ENCODE data around the gene SLC49A4.

SLC49A4 gene

DNA sequence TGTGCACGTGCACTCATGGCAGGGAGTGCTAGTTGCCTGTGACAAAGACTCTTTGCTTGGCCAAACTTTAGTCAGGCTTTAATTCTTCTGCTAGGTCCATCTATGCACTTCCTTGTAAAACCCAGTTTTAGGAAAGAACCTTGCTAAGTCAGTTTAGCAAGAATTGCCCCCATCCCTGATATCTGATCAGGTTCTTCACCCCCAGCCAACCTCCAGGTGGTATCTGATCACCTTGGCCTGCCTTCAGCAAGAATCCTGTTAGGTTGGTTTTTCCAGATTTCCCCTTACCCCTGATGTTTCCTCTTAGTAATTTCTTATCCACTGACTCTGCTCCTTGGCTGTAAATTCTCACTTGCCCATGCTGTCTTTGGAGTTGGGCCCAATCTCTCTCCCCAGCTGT is 9.6 kb upstream of the SLC49A4 start:
- DNase-seq (ENCODE audit: low spot score), result no peak

DNA sequence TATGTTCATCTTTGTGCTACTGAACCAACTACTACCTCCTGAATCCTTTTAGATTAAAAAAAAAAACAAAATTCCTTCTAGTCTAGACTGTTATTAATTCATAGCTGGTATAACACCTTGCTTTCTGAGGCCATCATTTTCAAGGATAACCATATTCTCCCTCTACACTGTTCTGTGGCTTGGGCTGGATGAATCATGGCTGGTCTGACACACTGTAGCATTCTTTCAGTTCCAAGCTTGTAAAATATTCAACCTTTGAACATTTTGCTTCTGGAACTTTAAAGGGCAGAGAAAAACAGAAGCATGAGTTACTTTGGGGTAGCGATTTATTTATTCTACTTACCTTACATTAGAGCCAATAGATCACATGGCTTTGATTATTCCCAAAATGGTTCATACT is 8.8 kb upstream of the SLC49A4 start:
- DNase-seq (ENCODE audit: low spot score), result peak; percentile 71

DNA sequence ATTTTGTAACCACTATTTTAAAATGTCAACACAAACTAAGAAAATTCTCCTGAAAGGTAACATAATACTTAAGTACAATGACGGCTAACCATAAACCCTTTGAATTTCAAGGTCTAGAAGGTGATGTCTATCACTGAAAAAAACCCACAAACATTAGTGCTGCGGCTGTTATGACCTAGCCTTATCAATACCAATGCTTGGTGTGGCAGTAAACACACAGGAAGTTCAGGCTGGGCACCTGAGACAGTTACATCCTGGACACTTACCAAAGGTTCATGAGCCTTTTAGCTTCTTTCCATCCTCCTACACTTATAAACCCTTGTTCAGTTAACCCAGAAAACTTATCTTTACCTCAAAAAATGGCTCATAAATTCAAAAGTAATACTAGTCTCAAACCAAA is 7.0 kb upstream of the SLC49A4 start:
- no peak for DNase-seq (ENCODE audit: low spot score)

DNA sequence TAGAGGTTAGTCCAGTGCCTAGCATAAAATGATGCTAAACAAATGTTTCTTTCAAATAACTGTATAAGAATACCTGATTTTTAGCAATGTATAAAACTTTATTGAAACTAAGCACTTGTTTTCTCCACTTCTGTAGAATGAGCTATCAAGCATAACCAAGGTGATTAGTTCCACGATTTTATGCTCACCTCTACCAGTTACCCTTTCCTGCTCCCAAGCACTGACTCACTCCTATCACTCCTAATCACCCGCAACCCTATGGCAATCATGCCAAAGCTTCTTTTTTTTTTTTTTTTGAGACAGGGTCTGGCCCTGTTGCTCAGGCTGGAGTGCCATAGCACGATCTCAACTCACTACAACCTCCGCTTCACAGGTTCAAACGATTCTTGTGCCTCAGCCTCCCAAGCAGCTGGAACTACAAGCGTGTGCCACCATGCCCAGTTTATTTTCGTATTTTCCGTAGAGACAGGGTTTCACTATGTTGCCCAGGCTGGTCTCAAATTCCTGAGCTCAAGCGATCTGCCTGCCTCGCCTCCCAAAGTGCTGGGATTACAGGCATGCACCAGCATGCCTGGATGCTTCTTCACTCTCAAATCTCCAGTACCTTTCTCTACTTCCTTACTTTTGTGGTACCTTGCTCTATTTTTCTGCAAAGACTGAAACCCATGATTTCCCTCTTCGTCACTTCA is 5.1 kb upstream of the SLC49A4 start:
- DNase-seq (ENCODE audit: low spot score), result no peak

DNA sequence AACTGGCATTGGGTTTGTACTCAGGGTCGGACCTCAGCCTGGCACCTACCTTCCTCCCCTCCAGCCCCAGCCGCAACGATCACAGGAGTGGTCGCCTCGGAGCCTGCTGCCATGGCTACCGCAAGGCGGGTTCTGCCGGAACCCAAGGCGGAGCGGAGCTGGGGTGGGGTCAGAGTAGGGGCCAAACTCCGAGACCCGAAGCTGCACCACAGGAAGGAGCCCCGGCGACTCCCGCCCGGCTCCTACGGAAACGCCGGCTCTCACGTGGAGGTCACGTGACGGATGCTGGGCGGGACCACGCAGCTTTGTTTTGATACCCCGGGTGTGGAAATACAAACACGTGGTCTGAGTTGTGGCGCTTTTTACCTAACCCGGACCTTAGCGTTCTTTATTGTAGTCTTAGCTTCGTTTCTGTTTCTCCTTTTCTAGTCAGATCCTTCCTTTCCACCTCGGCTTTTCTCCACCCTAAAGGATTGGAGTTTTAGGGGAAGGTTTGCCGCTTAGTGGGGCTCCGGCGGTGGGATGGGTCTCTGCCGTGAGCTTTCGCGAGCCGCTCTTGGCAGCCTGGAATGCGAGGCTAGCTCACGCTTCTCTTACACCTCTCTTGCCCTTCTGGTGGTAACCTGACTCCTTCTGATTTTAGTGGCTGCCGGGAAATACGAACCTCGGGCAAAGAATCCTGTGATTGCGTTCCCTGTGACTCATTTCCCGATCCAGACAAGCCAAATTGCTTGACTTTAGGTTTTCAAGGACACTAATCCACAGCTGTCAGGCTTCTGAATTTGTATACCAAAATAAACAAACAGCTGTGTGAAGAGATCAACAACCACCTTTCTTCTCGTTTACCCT is 1.1 kb upstream of the SLC49A4 start, which contains the start of gene HSPBAP1:
HSPBAP1 (minus strand) TSS at position 264 of the 849 bp plus-strand sequence; CDS start at position 113, 151 bp downstream.
- peak; percentile 85 for DNase-seq (ENCODE audit: low spot score)

DNA sequence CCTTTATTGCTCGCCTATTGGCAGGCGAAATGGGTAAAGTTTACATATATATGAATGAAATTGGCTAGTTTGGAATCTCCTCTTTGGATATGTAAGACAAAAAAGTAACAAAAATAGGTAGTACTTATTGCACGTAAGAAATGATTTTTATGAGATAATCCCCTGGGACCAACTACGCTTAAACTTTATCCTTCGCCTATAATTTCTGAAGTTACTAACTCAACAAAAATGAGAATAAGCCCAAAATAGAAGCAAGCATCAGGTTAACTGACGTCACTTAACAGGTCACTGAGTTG is 438 bp upstream of the SLC49A4 start:
- no peak for DNase-seq (ENCODE audit: low spot score)

DNA sequence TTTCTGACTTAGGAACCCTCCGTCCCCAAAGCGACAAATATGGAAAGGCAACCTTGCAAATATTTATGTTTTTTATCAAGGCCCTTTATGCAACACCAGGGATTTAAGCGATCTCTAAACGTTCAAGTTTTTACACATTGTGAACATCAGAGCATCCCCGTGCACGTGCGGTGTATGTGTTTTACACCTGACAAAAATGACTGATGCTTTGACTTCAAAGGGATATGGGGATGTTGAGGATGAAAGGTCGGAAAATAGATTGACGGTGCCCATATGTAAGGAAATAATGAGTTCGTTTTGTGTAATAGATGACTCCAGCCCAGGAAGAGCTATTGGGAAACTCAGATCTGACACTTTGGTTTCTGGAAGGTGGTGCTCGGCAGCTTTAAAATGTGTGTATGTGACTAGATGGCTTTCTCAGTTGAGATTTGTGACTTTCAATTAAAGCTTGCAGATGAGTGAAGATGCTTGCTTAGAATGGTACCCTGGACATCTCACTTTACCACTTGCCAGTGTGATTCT is 866 bp downstream of the SLC49A4 start:
- DNase-seq (ENCODE audit: low spot score), result no peak

DNA sequence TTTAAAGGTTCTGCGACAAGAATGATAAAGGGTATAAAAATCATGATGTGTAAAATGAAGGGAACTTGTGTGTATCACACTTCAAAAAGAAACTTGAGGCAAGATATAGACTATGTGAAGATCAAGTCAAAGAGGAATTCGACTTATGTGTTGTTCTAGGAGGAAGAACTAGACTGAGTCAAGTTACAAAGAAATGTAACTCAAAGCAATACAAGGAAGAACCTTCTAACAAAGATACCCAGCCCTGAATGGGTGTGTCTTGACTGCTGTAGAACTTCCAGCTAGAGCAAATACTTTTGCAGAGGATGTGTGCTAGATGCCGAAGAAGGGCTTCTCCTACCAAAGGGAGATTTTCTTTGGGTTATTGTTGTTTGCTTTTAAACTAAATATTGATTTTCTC is 2.4 kb downstream of the SLC49A4 start:
- DNase-seq (ENCODE audit: low spot score), result no peak

DNA sequence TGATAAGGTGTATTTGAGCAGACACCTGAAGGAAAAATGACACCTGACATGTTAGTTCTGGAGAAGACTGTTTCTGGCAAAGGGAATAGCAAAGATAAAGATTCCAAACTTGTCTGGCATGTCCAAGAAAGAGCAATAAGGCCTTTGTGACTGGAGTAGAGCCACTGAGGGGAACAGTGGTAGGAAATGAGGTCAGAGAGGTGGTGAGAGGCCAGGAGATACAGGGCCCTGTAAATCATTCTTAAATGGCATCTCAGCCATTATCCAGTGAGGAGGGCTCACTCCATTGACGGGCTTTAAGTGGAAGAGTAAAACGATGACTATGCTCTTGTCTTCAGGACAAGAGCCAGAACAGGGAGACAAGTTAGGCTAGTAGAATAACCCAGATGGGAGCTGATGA is 4.5 kb downstream of the SLC49A4 start:
- DNase-seq (ENCODE audit: low spot score), result no peak

DNA sequence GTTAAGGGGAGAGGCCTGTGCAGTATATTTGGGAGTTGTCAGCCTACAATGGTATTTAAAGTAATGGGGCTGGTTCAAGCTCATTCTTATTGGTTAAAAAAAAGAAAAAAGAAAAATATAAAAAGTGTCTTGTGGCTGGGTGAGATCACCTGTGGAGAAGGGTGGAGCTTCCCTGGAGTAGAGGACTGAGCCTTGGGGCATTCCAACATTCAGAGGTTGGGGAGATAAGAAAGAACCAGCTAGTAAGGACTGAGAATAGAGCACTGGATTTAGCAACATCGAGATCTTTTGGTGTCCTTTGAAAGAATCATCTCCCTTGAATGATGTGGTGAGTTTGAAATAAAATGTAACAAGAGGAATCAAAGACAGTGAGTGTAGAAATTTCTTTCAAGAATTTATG is 5.2 kb downstream of the SLC49A4 start:
- DNase-seq (ENCODE audit: low spot score), result no peak

DNA sequence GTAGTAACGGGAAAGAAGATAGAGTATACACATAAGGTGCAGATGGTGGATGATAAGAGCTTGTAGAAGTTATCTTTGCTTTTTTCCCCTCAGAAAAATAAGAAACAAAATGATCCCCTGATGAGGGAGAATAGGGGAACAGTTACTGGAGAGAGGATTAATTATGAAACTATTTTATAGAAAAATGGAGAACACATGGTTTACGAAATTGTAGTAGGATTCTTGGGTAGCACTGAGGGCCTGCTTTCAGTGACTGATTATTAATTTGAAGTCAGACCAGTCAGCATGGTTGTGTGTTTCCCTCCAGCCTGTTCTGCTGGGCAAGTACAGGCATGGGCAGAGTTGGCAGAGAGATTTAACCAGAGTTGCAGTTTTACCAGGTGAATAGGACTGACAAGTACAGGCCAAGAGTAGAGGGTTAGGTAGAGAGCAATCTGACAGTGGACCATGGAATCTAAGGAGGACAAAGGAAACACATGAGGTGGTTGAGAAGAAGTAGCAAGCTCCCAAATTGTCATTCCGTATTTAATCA is 5.9 kb downstream of the SLC49A4 start:
- no peak for DNase-seq (ENCODE audit: low spot score)

DNA sequence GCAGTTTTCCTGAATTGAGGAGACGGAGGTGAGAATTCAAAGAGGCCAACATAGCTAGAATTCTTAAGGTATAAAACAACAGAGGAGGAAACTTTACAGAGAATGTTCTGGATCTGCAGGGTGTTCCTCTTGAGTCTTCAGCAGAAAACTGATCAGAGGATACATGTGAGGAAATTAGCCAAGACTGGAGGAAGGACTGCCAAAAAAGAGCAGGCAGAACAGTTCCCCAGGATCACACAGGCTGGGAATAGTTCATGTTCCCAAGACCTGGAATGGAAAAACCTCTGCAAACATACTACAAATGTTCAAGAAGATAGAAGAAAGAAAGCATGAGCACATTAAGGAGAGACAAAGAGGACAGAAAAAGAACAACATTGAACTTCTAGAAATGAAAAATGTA is 7.5 kb downstream of the SLC49A4 start:
- no peak for DNase-seq (ENCODE audit: low spot score)

DNA sequence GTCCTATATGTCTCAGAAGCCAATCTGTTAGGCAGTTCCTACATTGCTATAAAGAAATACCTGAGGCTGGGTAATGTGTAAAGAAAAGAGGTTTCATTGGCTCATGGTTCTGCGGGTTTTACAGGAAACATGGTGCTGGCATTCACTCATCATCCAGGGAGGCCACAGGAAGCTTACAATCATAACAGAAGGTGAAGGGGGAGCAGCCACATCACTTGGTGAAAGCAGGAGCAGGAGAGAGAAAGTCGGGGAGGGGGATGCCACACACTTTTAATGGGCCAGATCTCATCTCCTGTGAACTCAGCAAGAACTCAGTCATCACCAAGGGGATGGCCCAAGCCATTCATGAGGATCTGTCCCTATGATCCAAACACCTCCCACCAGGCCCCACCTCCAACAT is 9.1 kb downstream of the SLC49A4 start:
- no peak for DNase-seq (ENCODE audit: low spot score)

DNA sequence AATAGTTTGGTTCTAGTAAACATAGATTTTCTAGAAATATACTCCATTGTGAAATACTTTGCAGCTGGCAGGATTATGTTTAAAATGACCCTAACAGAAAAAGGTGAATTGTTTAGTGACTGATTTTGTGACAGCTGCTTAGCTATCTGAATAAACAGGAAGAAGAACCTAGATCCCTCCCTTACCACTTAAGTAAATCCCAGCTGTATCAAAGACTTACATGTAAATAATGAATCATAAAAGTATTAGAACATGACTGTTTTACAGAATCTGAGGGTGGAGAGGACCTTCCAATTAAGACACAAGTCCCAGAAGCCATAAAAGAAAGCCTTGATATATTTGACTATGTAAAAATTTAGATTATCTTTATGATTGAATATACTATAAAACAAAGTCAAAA is 15.9 kb downstream of the SLC49A4 start:
- no peak for DNase-seq (ENCODE audit: low spot score)

DNA sequence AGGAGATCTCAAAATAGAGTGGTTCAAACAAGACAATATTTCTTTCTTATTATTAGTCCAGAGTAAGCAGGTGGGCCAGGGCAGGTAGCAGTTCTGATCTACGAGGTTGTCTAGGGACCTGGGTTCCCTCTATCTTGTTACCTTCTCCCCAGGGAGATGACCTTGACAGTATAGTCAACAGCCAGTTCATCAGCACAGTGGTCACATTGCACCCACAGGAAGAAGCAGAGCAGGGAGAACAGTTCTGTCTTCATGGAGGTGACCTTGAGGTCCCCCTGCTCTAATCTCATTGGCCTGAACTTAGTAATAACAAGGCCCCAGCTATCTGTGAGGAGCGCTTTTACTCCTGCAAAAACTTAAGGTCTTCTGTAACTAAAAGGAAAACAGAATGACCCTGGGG is 21.7 kb downstream of the SLC49A4 start:
- no peak for DNase-seq (ENCODE audit: low spot score)

DNA sequence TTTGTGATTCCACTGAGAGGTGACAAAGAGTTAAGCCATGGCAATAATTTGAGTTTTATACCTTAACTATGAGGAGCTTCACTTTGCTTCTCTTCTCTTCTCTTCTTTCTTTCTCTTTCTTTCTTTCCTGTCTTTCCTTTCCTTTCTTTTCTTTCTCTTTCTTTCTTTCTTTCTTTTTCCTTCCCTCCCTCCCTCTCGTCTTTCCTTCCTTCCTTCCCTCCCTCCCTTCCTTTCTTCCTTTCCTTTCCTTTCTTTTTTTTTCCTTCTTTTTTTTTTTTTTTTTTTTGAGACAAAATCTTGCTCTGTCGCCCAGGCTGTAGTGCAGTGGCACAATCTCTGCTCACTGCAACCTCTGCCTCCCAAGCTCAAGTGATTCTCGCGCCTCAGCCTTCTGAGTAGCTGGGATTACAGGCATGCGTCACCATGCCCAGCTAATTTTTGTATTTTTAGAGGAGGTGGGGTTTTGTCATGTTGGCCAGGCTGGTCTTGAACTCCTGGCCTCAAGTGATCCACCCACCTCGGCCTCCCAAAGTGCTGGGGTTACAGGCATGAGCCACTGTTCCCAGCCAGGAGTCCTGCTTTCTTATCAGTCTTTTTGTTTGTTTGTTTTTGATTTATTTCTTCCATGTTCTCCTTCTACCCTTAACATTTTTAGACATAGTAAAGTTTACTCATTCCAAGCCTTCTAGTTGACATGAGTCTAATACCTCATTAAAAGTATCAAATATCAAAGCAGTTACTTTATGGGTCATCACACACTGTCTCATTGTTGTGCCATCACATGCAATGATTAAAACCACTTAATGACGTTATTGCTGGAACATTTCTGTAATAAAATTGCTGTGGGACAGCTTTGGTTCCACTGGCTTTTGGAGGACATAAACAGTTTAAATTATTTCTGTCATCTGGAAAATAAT is 29.9 kb downstream of the SLC49A4 start:
- DNase-seq (ENCODE audit: low spot score), result no peak

DNA sequence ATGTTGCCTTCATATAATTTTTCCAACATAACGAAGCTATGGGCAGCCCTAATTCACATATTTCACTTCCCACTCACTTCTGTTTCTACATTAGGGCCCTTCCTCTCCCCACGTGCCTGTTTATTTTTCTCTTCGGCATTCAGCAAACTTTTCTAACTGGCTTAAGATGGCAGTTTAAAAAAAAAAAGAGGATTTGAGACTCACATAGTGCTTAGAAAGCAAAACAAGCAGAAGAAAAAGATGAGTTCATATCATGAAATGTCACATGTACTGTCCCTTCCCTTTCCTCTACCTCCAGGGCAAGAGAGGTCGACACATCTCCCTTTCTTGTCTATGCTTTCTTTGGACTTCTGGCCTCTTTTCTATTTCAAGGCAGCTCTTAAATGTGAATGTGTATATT is 30.6 kb downstream of the SLC49A4 start:
- no peak for DNase-seq (ENCODE audit: low spot score)

DNA sequence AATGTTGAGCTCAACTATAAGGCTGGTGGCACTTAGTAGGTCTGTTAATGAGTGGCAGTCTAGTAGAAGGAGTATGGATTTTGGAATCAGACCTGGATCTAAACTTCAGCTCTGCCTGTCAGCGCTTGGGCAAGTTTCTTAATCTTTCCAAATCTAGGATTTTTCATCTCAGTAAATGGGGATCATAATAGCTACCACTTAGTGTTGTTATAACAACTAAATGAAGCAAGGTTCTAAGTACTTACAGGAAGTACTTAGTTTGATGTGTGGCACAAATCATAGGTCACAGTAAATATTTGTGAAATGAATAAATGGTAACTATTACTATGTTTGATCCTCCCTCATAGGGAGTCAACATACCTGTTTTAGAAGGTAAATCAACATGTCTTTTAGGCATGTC is 31.4 kb downstream of the SLC49A4 start:
- DNase-seq (ENCODE audit: low spot score), result no peak

DNA sequence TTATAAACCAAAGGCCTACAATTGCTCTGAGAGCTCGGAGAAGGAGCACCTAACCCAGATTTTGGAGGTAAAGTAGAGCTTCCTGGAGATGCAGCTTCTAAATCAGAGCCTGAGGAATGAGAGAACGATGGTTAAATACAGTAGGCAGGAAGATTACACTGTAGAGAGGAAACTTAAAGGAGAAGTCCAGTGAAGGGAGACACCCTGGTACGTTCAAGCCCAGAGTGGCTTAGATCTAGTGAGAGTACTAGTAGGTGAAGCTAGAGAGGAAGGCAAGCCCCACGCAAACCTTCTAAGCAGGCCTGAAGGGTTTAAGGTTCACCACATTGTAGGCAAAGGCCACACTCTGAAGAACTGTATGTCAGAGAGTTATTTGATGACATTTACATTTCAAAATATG is 33.4 kb downstream of the SLC49A4 start:
- no peak for DNase-seq (ENCODE audit: low spot score)

DNA sequence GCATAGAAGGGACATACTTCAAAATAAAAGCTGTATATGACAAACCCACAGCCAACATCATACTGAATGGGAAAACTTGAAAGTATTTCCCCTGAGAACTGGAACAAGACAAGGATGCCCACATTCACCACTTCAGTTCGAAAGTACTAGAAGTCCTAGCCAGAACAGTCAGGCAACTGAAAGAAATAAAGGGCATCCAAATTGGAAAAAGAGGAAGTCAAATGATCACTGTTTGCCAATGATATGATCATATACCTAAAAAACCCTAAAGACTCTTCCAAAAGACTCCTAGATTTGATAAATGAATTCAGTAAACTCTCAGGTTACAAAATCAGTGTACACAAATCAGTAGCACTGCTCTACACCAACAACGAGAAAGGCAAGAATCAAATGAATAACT is 40.7 kb downstream of the SLC49A4 start:
- DNase-seq (ENCODE audit: low spot score), result no peak

DNA sequence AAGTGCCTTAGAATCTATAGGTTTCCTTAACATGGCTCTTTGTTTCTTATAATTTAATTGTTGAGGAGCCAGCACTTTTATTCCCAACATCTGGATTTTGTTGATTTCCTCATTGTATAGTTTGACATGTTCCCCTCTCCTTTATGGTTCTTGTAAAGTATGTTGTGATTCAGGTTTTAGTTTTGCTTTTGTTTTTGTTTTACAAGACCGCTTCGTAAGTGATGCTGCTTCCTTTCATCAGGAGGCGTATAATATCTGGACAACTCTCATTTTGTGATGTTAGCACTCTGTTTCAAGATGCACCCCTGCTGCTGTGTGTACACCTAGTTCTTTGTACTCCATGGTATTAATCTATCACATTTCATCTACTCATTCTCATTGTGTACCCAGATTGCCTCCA is 48.7 kb downstream of the SLC49A4 start:
- DNase-seq (ENCODE audit: low spot score), result no peak

DNA sequence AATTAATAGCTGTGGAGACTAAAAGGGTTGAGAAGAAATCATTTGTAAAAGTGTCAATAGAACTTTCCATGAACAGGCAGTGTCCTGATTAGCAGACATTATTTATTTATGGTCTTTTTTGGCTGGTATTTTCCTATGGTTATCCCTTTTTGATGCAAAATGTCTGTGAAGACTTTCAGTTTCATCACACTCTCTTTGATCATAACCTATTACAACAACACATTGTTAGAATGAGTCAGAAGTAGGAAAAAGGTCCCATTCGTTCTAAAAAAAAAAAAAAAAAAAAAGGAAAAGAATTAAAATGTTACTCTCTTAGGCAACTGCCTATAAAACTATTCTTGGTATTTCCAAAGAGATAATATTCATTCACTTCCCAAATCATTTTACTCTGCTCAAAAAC is 62.1 kb downstream of the SLC49A4 start:
- DNase-seq (ENCODE audit: low spot score), result peak; percentile 29
